IMR-90 (cell line): ENCODE measurements around the gene MSH3.

Experiments
- CEBPB ChIP-seq: IDR thresholded peaks from 2 replicates; pipeline ENCODE4 v1.6.1; 2012; ENCODE audit warnings: low read depth, low read length, improper control_type of control experiment
- CHD1 ChIP-seq: IDR thresholded peaks from 2 replicates; pipeline ENCODE4 v1.6.1; 2012; ENCODE audit warnings: low read depth, low read length, improper control_type of control experiment
- CTCF ChIP-seq: conservative IDR thresholded peaks from 2 replicates; pipeline ENCODE4 v1.5.1; 2012; ENCODE audit warnings: mild to moderate bottlenecking, low read depth, low read length, improper control_type of control experiment
- MAZ ChIP-seq: IDR thresholded peaks from 2 replicates; pipeline ENCODE4 v1.6.1; 2012; ENCODE audit warnings: low read depth, mild to moderate bottlenecking, low read length, improper control_type of control experiment, moderate library complexity, borderline replicate concordance
- MXI1 ChIP-seq: IDR thresholded peaks from 2 replicates; pipeline ENCODE4 v1.6.1; 2012; ENCODE audit warnings: low read depth, mild to moderate bottlenecking, low read length, moderate library complexity, borderline replicate concordance
- NFE2L2 ChIP-seq: fragments of 150-350 bp; IDR thresholded peaks from 2 replicates; pipeline ENCODE4 v1.6.1; 2016; ENCODE audit warnings: low read depth, mild to moderate bottlenecking, low read length
- POLR2A ChIP-seq: IDR thresholded peaks from 2 replicates; pipeline ENCODE4 v1.6.1; 2012; ENCODE audit warnings: mild to moderate bottlenecking, low read depth, low read length
- RAD21 ChIP-seq: IDR thresholded peaks from 2 replicates; pipeline ENCODE4 v1.6.1; 2012; ENCODE audit warnings: low read length, improper control_type of control experiment
- RCOR1 ChIP-seq: IDR thresholded peaks from 2 replicates; pipeline ENCODE4 v1.6.1; 2012; ENCODE audit warnings: mild to moderate bottlenecking, low read length, improper control_type of control experiment; ENCODE audit not compliant: insufficient replicate concordance
- SMC3 ChIP-seq: fragments of 150-350 bp; IDR thresholded peaks from 2 replicates; pipeline ENCODE4 v1.6.1; 2016; ENCODE audit warnings: low read depth, mild to moderate bottlenecking, antibody characterized with exemption, low read length, moderate library complexity
- USF2 ChIP-seq: fragments of 150-350 bp; IDR thresholded peaks from 2 replicates; pipeline ENCODE4 v1.6.1; 2017; ENCODE audit warnings: mild to moderate bottlenecking, antibody characterized with exemption, low read length, low read depth
- TF ChIP-seq, protein P1 (sequence below): fragments of 150-350 bp; IDR thresholded peaks from 2 replicates; pipeline ENCODE4 v1.6.1; 2016; ENCODE audit warnings: low read depth, mild to moderate bottlenecking, low read length, moderate library complexity, borderline replicate concordance

DNA sequence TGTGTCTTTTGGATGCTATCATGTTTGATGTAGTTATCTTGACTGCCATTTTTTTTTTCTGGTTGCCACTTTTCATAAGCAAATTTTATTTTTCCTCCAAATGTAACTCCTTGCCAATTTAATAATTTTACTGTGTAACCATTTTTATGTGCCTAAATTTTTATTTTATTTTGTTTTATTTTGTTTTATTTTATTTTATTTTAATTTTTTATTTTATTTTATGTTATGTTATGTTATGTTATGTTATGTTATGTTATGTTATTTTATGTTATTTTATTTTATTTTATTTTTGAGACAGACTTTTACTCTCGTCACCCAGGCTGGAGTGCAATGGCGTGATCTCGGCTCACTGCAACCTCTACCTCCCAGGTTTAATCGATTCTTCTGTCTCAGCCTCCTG lies 108.1 kb downstream of the MSH3 start:
- TF ChIP-seq CTCF (no peak), POLR2A (no peak), USF2 (no peak), MXI1 (no peak), CHD1 (no peak), NFE2L2 (no peak), SMC3 (no peak), RAD21 (no peak), MAZ (no peak), RCOR1 (no peak), CEBPB (no peak)
- TF ChIP-seq, protein P1, sequence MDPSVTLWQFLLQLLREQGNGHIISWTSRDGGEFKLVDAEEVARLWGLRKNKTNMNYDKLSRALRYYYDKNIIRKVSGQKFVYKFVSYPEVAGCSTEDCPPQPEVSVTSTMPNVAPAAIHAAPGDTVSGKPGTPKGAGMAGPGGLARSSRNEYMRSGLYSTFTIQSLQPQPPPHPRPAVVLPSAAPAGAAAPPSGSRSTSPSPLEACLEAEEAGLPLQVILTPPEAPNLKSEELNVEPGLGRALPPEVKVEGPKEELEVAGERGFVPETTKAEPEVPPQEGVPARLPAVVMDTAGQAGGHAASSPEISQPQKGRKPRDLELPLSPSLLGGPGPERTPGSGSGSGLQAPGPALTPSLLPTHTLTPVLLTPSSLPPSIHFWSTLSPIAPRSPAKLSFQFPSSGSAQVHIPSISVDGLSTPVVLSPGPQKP, result no peak
